Dendritic cell treated with granulocyte-macrophage colony-stimulating factor and Interleukin-4, amounts not matched to agents 40 ng/mL and 50 ng/mL, for 4 days (primary cell): ENCODE data around the gene QPCT.
"Not testable (repeated sequence)": the region's sequence is repeated elsewhere in the genome, so short reads cannot be mapped to it uniquely, and the experiment has no call there.

Source experiments
- H3K27ac Mint-ChIP-seq: one replicate; pipeline ENCODE4 v1.8.0; 2022; ENCODE audit warnings: mild to moderate bottlenecking, mixed read lengths
- H3K27me3 Mint-ChIP-seq: one replicate; pipeline ENCODE4 v1.8.0; 2022; ENCODE audit warnings: mild to moderate bottlenecking, mixed read lengths
- H3K36me3 Mint-ChIP-seq: one replicate; pipeline ENCODE4 v1.8.0; 2022; ENCODE audit warnings: low read depth, mixed read lengths
- H3K4me1 Mint-ChIP-seq: one replicate; pipeline ENCODE4 v1.8.0; 2022; ENCODE audit warnings: low read depth, mixed read lengths
- H3K4me3 Mint-ChIP-seq: one replicate; pipeline ENCODE4 v1.8.0; 2022; ENCODE audit warnings: mild to moderate bottlenecking, moderate library complexity, mixed read lengths
- H3K9me3 Mint-ChIP-seq: one replicate; pipeline ENCODE4 v1.8.0; 2022; ENCODE audit warnings: mixed read lengths
- intact Hi-C: fragments of 100-400 bp; cut with micrococcal nuclease; formaldehyde crosslinking; loops from one replicate; pipeline ENCODE4 v1.15.0; 2022

Gene QPCT

DNA sequence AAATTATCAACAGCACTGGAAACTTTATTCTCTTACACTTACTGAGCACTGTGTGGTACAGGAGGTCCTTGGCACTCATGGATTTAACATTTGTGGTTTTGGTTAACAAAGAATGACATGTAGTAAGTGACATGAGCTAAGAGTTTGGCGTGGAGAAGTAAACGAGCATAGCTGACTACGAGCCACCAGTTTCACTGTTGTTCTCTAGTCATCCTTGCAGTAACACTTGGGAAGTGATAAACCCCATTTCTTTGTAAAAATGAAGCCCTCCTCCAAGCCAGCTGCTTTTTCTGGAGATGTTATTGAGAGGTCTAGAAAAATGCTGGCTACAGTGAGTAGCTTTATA is 32.7 kb downstream of the QPCT start:
- H3K36me3 Mint-ChIP-seq: peaks cover 31% of the 10 kb centered on the region
- H3K9me3 Mint-ChIP-seq: no peaks in the 10 kb centered on the region
- peaks cover 25% of the 10 kb centered on the region for H3K4me1 Mint-ChIP-seq
- no peaks in the 10 kb centered on the region for H3K27me3 Mint-ChIP-seq
- no peak overlapping the region for H3K4me3 Mint-ChIP-seq
- intact Hi-C loops: no loop called here
- no peak overlapping the region for H3K27ac Mint-ChIP-seq

DNA sequence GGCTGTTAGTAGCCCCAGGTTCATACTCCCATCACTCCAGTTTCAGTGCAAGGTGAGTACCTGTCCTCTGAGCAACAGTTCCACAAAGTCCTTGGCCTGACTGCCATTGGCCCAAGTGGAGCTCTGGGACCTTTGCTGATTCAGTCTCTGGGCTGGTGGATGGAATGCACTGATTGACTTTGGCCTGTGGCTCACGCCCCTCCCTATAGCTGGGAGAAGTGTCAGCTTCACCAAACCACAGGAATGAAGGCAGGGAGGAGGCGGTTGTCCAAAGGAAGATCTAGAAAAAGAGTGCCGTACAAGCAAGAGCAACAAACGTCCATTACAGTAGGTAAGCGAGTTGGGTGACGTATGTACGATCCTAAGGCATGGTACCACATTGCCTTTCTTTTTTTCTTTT is 34.0 kb downstream of the QPCT start:
- intact Hi-C loops: no loop called here
- Mint-ChIP-seq H3K36me3 (peaks cover 20% of the 10 kb centered on the region), H3K4me3 (no peak overlapping the region), H3K4me1 (peaks cover 23% of the 10 kb centered on the region), H3K27me3 (no peaks in the 10 kb centered on the region), H3K9me3 (no peaks in the 10 kb centered on the region), H3K27ac (no peak overlapping the region)

DNA sequence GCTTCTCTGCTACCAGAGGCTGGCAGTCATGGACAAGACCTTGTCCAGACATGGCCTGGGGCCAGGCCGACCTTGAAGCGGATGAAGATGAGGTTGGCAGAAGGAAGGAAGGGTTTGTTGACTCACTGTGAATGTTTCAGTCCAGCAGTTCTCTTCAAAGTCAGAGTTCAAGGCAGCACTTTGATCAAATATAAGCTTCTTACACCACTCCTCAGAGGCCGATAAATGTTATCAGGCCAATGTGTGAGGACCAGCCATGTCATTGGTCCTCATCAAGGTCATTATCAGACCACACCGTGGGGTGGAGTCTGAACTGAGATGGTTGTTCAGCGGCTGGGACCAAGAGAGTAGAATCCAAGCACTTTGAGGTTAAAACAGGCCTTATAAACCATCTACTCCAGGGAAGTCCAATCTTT is 35.5 kb downstream of the QPCT start:
- intact Hi-C loops: no loop called here
- Mint-ChIP-seq H3K36me3 (peaks cover 10% of the 10 kb centered on the region), H3K27ac (no peak overlapping the region), H3K4me3 (no peak overlapping the region), H3K9me3 (no peaks in the 10 kb centered on the region), H3K4me1 (peaks cover 23% of the 10 kb centered on the region), H3K27me3 (no peaks in the 10 kb centered on the region)

DNA sequence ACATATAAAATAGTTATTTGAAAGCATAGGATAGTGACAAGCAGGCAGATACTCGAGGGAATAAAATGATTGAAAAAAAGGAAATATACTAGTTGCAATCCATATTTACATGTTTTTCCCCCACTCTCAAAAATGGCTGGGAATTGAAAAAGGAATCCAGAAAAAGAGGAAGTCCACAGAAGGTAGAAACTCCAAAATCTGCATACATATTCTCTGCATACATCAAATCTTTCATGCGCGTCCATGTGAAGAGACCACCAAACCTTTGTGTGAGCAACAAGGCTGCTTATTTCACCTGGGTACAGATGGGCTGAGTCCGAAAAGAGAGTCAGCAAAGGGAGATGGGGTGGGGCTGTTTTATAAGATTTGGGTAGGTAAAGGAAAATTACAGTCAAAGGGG is 36.4 kb downstream of the QPCT start:
- H3K27me3 Mint-ChIP-seq, H3K4me3 Mint-ChIP-seq, H3K9me3 Mint-ChIP-seq, H3K27ac Mint-ChIP-seq, intact Hi-C loops, H3K36me3 Mint-ChIP-seq: not testable (repeated sequence)
- peaks cover 22% of the 10 kb centered on the region for H3K4me1 Mint-ChIP-seq

DNA sequence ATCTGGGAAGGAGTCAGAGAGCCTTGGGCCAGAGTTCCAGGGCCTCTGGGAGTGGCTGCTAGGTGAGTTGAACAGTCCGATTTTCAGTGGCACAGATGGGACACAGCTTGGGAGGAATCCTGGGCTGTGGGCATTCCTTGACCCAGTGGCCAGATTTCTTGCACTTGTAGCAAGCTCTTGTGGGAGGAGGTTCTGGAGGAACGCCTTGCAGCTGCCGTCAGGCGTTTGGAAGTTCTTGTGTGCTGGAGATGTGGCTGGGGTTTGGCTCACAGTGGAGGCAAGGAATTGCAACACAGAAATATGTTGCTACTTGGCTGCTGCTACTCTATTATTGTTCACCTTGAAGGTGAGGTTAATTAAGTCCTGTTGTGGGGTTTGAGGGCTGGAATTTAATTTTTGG is 39.8 kb downstream of the QPCT start:
- H3K27ac Mint-ChIP-seq, H3K36me3 Mint-ChIP-seq, H3K4me3 Mint-ChIP-seq, intact Hi-C loops, H3K4me1 Mint-ChIP-seq, H3K9me3 Mint-ChIP-seq, H3K27me3 Mint-ChIP-seq: not testable (repeated sequence)

DNA sequence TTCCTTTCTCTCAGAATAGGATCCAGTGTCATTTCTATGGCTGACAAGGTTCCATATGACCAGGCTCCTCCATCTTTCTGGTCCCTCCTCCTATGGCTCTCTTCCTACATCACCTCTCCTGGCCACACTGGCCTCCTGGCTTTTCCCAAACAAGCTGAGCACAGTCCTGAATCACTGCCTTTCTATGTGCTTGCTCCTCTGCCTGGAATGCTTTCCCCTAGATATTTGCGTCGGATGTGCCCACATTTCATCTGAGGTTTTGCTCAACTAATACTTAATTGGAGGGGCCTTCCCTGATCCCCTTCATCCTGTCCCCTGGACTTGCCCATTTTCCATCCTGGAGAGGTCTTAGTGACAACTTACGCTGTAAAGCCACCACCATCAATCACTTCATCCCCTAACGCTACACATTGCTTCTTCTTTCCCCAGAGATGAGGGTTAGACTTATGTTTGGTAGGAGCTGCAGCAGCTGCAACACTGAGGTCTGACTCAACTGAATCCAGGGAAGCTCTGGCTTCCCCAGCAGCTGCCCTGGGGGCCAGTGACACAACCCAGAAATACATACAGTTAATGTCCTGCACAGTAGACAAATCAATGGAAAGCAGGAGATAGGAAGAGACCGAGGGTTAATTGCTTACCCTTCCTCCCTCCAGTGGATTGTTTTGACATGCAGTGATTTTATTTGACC is 42.9 kb downstream of the QPCT start:
- H3K36me3 Mint-ChIP-seq: no peaks in the 10 kb centered on the region
- H3K4me3 Mint-ChIP-seq: no peak overlapping the region
- peaks cover 3% of the 10 kb centered on the region for H3K9me3 Mint-ChIP-seq
- no peaks in the 10 kb centered on the region for H3K4me1 Mint-ChIP-seq
- H3K27ac Mint-ChIP-seq: no peak overlapping the region
- intact Hi-C loops: no loop called here
- H3K27me3 Mint-ChIP-seq: no peaks in the 10 kb centered on the region

DNA sequence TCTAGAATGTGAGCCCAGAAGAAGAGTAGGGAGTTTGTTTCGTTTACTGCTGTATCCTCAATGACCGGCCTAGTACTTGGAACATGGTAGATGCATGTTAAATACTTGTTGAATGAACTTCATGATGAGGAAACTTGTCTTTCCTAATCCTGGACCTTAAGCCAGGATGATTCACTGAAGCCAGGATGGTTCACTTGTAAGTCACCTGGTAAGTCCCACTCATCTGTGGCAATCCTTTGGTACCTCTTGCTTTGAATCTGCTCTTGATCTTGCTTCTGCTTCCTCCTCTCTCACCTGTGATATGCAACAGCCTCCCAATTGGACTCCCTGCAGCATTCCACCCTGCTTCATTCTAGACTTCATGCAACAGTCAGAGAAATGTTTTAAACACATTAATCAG is 43.6 kb downstream of the QPCT start:
- peaks cover 5% of the 10 kb centered on the region for H3K9me3 Mint-ChIP-seq
- no peaks in the 10 kb centered on the region for H3K4me1 Mint-ChIP-seq
- no peak overlapping the region for H3K4me3 Mint-ChIP-seq
- no peaks in the 10 kb centered on the region for H3K36me3 Mint-ChIP-seq
- H3K27ac Mint-ChIP-seq: no peak overlapping the region
- no peaks in the 10 kb centered on the region for H3K27me3 Mint-ChIP-seq
- intact Hi-C loops: no loop called here

DNA sequence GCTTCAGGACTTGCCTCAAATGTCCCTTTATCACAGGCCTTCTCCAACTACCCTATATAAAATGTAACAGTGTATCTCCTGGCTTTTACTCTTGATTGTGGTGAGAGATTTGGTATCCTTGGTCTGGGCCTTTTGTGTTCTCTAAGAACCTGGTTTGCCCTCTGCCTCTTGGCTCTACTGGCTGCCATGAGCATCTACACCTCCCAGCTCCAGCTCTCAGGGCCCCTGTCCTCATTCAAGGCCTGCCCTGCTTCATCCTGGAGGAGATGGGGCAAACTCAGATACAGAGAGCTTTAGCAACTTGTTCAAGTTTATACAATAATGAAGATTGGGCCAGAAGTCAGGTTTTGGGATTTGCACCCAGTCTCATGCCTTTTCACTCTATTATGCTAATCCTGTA is 45.0 kb downstream of the QPCT start:
- intact Hi-C loops: no loop called here
- Mint-ChIP-seq H3K9me3 (peaks cover 5% of the 10 kb centered on the region), H3K36me3 (no peaks in the 10 kb centered on the region), H3K4me1 (no peaks in the 10 kb centered on the region), H3K27ac (no peak overlapping the region), H3K4me3 (no peak overlapping the region), H3K27me3 (no peaks in the 10 kb centered on the region)

DNA sequence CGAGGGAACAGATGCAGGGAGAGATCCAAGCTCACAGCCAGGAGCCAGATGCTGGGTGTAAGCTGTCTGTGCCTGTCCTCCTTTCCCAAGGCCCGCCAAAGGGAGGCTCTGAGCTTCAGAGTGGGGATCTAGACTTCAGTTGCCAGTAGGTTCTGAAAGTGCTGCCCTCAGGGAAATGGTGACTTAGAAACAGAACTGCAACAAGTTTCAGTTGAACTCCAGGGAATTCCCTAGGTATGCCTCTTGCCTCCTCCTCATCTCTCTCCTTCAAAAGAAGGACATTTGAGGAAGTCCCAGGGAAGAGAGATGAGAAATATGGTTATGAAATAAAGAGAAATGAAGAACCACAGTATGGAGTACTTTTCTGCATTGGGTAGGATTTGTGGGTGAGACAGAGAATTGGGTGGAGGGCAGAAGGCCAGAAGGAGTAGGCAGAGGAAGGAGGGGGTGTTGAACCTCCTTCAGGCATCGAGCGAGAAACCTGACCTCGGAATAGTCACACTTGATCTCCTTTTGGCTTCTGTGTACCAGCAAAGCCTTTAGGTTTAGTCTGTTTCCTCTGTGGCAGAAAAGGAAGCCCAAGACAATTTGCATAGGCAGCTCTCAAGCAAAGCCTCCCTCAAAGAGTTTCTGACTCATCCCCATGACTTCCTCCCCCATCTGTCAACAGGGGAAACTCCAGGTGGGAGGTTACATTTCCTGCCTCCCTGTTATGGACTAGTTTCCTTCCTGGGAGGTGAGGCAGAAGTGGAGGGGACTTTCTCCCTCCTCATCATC is 45.7 kb downstream of the QPCT start:
- Mint-ChIP-seq H3K4me1 (no peaks in the 10 kb centered on the region), H3K36me3 (no peaks in the 10 kb centered on the region), H3K9me3 (peaks cover 5% of the 10 kb centered on the region), H3K4me3 (no peak overlapping the region), H3K27ac (no peak overlapping the region), H3K27me3 (no peaks in the 10 kb centered on the region)
- intact Hi-C loops: loop anchor here (2.0 to 5.0 kb wide), 2 partner anchors 45 to 68 kb away; partner anchors contain the start of genes PRKD3 and QPCT

DNA sequence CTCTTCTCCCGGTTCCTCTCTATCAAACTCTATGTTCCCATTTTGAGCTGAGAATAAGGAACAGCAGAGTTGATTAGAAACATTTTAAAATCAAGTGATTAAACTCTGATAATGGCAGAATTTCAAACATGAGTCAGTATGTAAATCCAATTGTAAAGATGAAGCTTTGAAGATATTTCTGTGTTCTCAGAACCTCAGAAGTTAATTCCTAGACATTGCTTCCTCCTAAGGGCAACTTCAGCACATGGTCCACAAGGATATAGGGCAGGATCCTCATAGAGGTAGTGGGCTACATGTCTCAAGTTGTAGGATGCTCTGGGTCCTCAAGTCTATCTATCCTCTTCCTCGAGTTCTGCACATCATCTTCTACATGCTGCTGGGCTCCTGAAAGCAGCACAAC is 46.3 kb downstream of the QPCT start:
- intact Hi-C loops: loop anchor here (2.0 to 5.0 kb wide), 2 partner anchors 46 to 68 kb away; partner anchors contain the start of genes PRKD3 and QPCT
- Mint-ChIP-seq H3K4me3 (no peak overlapping the region), H3K27ac (no peak overlapping the region), H3K36me3 (no peaks in the 10 kb centered on the region), H3K27me3 (no peaks in the 10 kb centered on the region), H3K9me3 (peaks cover 5% of the 10 kb centered on the region), H3K4me1 (peaks cover 3% of the 10 kb centered on the region)

DNA sequence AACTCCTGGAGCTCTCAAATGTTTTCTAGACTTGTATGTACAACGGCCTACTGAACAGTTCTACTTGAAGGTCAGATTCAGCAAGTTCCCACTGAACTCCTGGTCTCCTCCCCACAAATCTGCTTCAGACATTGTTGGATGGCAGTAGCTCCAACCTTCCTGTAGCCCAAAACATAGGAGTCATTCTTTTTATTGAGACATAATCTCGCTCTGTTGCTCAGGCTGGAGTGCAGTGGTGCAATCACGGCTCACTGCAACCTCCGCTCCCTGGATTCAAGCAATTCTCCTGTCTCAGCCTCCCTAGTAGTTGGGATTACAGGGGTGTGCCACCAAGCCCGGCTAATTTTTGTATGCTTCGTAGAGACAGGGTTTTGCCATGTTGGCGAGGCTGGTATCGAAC is 47.3 kb downstream of the QPCT start:
- no peaks in the 10 kb centered on the region for H3K36me3 Mint-ChIP-seq
- H3K4me3 Mint-ChIP-seq: no peak overlapping the region
- H3K27ac Mint-ChIP-seq: no peak overlapping the region
- intact Hi-C loops: loop anchor here (2.0 to 5.0 kb wide), 2 partner anchors 47 to 69 kb away; partner anchors contain the start of genes PRKD3 and QPCT
- H3K4me1 Mint-ChIP-seq: peaks cover 8% of the 10 kb centered on the region
- no peaks in the 10 kb centered on the region for H3K27me3 Mint-ChIP-seq
- peaks cover 5% of the 10 kb centered on the region for H3K9me3 Mint-ChIP-seq

DNA sequence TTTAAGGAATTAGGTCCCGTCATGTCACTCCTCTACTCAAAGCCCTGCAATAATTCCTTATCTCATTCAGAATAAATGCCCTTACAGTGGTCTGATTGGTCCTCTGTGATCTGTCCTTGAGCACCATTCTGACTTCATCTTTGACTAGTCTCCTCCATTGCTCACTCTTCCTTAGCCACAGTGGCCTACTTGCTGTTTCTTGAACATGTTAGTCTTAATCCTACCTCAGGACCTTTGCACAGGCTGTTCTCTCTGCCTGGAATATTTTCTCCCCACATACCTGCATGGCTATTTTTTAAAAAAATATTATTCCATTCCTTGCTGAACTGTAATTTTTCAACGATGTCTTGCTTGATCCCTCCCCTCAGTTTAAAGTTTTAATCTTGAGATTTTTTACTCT is 48.0 kb downstream of the QPCT start:
- no peaks in the 10 kb centered on the region for H3K27me3 Mint-ChIP-seq
- H3K4me1 Mint-ChIP-seq: peaks cover 8% of the 10 kb centered on the region
- no peaks in the 10 kb centered on the region for H3K36me3 Mint-ChIP-seq
- H3K27ac Mint-ChIP-seq: no peak overlapping the region
- intact Hi-C loops: loop anchor here (5.0 kb wide), 1 partner anchor 70 kb away; the partner anchor contains the start of gene PRKD3
- H3K4me3 Mint-ChIP-seq: no peak overlapping the region
- H3K9me3 Mint-ChIP-seq: peaks cover 5% of the 10 kb centered on the region

DNA sequence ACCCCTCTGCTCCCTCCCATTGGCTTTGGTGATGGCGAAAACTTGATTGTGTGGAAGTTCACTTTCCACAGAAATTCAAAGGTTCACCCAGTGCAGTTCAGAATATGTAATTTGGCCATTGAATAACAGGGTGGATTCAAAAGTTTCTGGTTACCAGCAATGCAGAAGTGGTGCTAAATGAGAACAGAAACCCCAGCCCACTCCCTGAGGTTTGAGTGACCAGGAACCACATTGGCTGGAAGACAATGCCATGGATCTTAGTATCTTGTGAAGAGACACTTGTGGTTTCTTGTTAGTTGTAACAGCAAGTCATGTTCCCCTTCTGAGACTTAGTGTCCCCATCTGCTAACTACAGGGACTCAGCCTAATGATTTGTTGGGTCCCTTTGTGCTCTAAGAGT is 49.8 kb downstream of the QPCT start:
- H3K27me3 Mint-ChIP-seq: no peaks in the 10 kb centered on the region
- H3K4me3 Mint-ChIP-seq: peak overlapping the region; percentile 17
- intact Hi-C loops: loop anchor here (5.0 kb wide), 1 partner anchor 72 kb away; the partner anchor contains the start of gene PRKD3
- H3K36me3 Mint-ChIP-seq: no peaks in the 10 kb centered on the region
- peak overlapping the region; percentile 78 for H3K27ac Mint-ChIP-seq
- peaks cover 8% of the 10 kb centered on the region for H3K4me1 Mint-ChIP-seq
- peaks cover 5% of the 10 kb centered on the region for H3K9me3 Mint-ChIP-seq

DNA sequence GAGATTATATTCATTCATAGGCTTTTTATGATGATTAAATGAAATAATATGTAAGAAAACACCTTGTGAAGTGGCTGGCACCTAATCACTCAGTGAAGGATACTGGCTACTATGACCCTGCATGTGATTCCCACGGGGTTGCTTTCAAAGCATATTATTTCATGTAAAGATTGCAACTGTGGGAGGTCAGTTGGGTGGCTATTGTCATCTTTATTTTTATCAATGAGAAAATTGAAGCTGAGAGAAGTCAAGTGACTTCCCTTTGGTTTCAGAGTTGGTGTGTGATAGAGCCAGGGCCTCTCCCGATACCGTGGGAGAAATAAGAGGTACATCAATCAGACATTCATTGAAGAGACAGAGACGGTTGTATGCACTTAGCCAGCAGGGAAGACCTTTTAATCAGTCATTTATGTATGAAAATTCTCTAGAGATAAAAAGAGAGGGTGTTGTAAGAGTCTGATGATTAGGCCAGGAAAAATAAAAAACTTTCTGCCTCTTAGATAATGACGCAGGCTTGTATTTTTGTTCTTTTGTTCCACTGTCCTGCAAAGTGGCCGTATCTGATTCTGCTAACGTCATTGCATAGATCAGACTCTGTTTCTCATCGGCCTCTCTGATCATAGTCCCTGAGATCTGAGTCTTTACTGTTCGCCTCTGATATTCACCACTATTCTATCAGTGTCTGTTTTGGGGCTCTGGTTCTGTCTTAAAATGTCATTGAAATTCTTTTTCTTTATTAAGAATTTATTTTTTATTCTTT is 50.5 kb downstream of the QPCT start:
- no peaks in the 10 kb centered on the region for H3K36me3 Mint-ChIP-seq
- H3K27ac Mint-ChIP-seq: peak overlapping the region; percentile 78
- no peaks in the 10 kb centered on the region for H3K27me3 Mint-ChIP-seq
- H3K4me3 Mint-ChIP-seq: no peak overlapping the region
- intact Hi-C loops: loop anchor here (5.0 kb wide), 3 partner anchors 73 to 482 kb away; partner anchors contain the start of gene PRKD3
- peaks cover 5% of the 10 kb centered on the region for H3K9me3 Mint-ChIP-seq
- H3K4me1 Mint-ChIP-seq: peaks cover 8% of the 10 kb centered on the region
